H1 (cell line): ENCODE measurements around the gene RINT1. TPM values are rescaled to one million over a fixed set of nuclear protein-coding genes. Genes with fewer than 3 reads are reported as not detected.

Experiments
- CTCF ChIA-PET: fragments of 300-600 bp; sonication (Branson Sonifier 250); formaldehyde crosslinking; loops from one replicate; lab custom pipeline; 2021; ENCODE audit not compliant: partially characterized antibody; lab: Charles Lee
- POLR2A ChIA-PET: fragments of 300-600 bp; sonication (Branson Sonifier 250); formaldehyde crosslinking; loops from one replicate; lab custom pipeline; 2021; ENCODE audit warnings: inconsistent platforms; ENCODE audit not compliant: partially characterized antibody; lab: Charles Lee
- DNase-seq, 2 experiments: peaks; one replicate each; pipeline versions ENCODE4 v3.0.0 to v3.0.0-alpha.2; 2010 to 2022; ENCODE audit warnings: low spot score in 2 of 2, low read depth in 1 of 2, mixed read lengths in 1 of 2
- FAIRE-seq: peaks from 2 replicates; lab custom pipeline; 2011; peaks lifted over from hg19 to GRCh38; lab: Jason Lieb, UNC
- H2AFZ ChIP-seq: 2 replicates; pipeline ENCODE4 v1.8.1; 2012; ENCODE audit warnings: low read length, inconsistent platforms
- H2AK5ac ChIP-seq: 2 replicates; pipeline ENCODE4 v1.6.1; 2013; ENCODE audit warnings: low read depth, low read length
- H2BK120ac ChIP-seq: replicated peaks from 2 replicates; pipeline ENCODE3; 2013; ENCODE audit warnings: low read depth, low read length, inconsistent platforms
- H2BK12ac ChIP-seq: 2 replicates; pipeline ENCODE4 v1.6.1; 2013; ENCODE audit warnings: low read depth, low read length
- H2BK15ac ChIP-seq: 2 replicates; pipeline ENCODE4 v1.6.1; 2013; ENCODE audit warnings: low read length
- H2BK20ac ChIP-seq: 2 replicates; pipeline ENCODE4 v1.6.1; 2013; ENCODE audit warnings: low read length
- H2BK5ac ChIP-seq: 2 replicates; pipeline ENCODE4 v1.6.1; 2013; ENCODE audit warnings: low read depth, low read length
- H3K14ac ChIP-seq: 2 replicates; pipeline ENCODE4 v1.6.1; 2013; ENCODE audit warnings: inconsistent platforms; ENCODE audit not compliant: insufficient read length
- H3K18ac ChIP-seq: 2 replicates; pipeline ENCODE4 v1.6.1; 2013; ENCODE audit warnings: low read length; ENCODE audit errors: extremely low read depth
- H3K23ac ChIP-seq: 2 replicates; pipeline ENCODE4 v1.6.1; 2013; ENCODE audit warnings: inconsistent platforms; ENCODE audit not compliant: insufficient read length
- H3K23me2 ChIP-seq: 2 replicates; pipeline ENCODE4 v1.6.1; 2013; ENCODE audit warnings: low read depth, low read length
- H3K27ac ChIP-seq: 2 replicates; pipeline ENCODE4 v1.6.1; 2011; ENCODE audit warnings: low read depth, low read length, inconsistent platforms
- H3K27me3 ChIP-seq, 4 experiments: replicated peaks in 1 of 4; 1 replicate in 1 of 4; 2 replicates in 3 of 4; pipeline versions ENCODE4 v1.6.1 to v1.8.1; 2011 to 2013; ENCODE audit warnings: low read length in 3 of 4, mild to moderate bottlenecking in 3 of 4, inconsistent platforms in 2 of 4, mixed read lengths in 2 of 4, moderate library complexity in 1 of 4; ENCODE audit not compliant: control insufficient read depth in 3 of 4, insufficient read depth in 3 of 4; ENCODE audit errors: extremely low read depth in 1 of 4
- H3K36me3 ChIP-seq, 4 experiments: 2 replicates each; pipeline versions ENCODE4 v1.6.1 to v1.8.1; 2011 to 2013; ENCODE audit warnings: mild to moderate bottlenecking in 4 of 4, low read length in 3 of 4, moderate library complexity in 2 of 4, control low read depth in 1 of 4, inconsistent platforms in 1 of 4; ENCODE audit not compliant: insufficient read depth in 4 of 4, control insufficient read depth in 2 of 4
- H3K4ac ChIP-seq: replicated peaks from 2 replicates; pipeline ENCODE3; 2013; ENCODE audit warnings: low read length, low read depth, mixed read lengths, inconsistent platforms; ENCODE audit not compliant: insufficient read length
- H3K4me1 ChIP-seq, 4 experiments: replicated peaks in 1 of 4; 1 replicate in 1 of 4; 2 replicates in 3 of 4; pipeline versions ENCODE4 v1.6.1 to v1.8.1; 2011 to 2013; ENCODE audit warnings: low read length in 3 of 4, inconsistent platforms in 2 of 4, mixed read lengths in 1 of 4; ENCODE audit not compliant: insufficient read depth in 4 of 4, control insufficient read depth in 3 of 4
- H3K4me2 ChIP-seq, 2 experiments: 2 replicates each; pipeline versions ENCODE4 v1.6.1 to v1.8.1; 2011 to 2013; ENCODE audit warnings: low read depth in 2 of 2, low read length in 2 of 2, control low read depth in 1 of 2, inconsistent platforms in 1 of 2, mild to moderate bottlenecking in 1 of 2; ENCODE audit not compliant: insufficient read depth in 1 of 2
- H3K4me3 ChIP-seq, 4 experiments: fragments of 200-600, 300-600 bp in 1 of 4; sonication (generic), shearing (Covaris generic), sonication (Bioruptor Twin) in 1 of 4; 2 replicates each; pipeline versions ENCODE4 v1.5.1 to v1.8.1; 2011 to 2016; ENCODE audit warnings: low read length in 4 of 4, low read depth in 3 of 4, control low read depth in 2 of 4, inconsistent platforms in 2 of 4, mild to moderate bottlenecking in 2 of 4, mixed read lengths in 1 of 4, moderate library complexity in 1 of 4; ENCODE audit not compliant: insufficient read depth in 2 of 4; ENCODE audit errors: extremely low read depth in 1 of 4
- H3K56ac ChIP-seq: replicated peaks from 2 replicates; pipeline ENCODE3; 2013; ENCODE audit warnings: low read depth, mild to moderate bottlenecking, mixed read lengths, low read length, inconsistent platforms; ENCODE audit not compliant: insufficient read length
- H3K79me1 ChIP-seq: 2 replicates; pipeline ENCODE4 v1.6.1; 2013; ENCODE audit warnings: low read depth, low read length, control low read depth
- H3K79me2 ChIP-seq, 2 experiments: 2 replicates each; pipeline versions ENCODE4 v1.6.1 to v1.8.1; 2012 to 2013; ENCODE audit warnings: low read length in 2 of 2, mild to moderate bottlenecking in 2 of 2, inconsistent platforms in 1 of 2; ENCODE audit not compliant: insufficient read depth in 2 of 2, control insufficient read depth in 1 of 2
- H3K9ac ChIP-seq, 4 experiments: replicated peaks in 1 of 4; 1 replicate in 1 of 4; 2 replicates in 3 of 4; pipeline versions ENCODE4 v1.6.1 to v1.8.1; 2011 to 2013; ENCODE audit warnings: low read depth in 3 of 4, low read length in 3 of 4, control low read depth in 2 of 4, mild to moderate bottlenecking in 2 of 4, moderate library complexity in 2 of 4, inconsistent platforms in 1 of 4; ENCODE audit errors: extremely low read depth in 1 of 4
- H3K9me3 ChIP-seq, 2 experiments: 2 replicates each; pipeline versions ENCODE4 v1.6.1 to v1.8.1; 2012 to 2013; ENCODE audit warnings: mild to moderate bottlenecking in 2 of 2, moderate library complexity in 2 of 2, control low read depth in 1 of 2, inconsistent platforms in 1 of 2, low read depth in 1 of 2, low read length in 1 of 2, mixed read lengths in 1 of 2; ENCODE audit not compliant: insufficient read depth in 2 of 2
- H4K20me1 ChIP-seq, 2 experiments: replicated peaks in 1 of 2; 2 replicates each; pipeline versions ENCODE3 to v1.8.1; 2011 to 2013; ENCODE audit warnings: inconsistent platforms in 2 of 2, low read length in 2 of 2, mild to moderate bottlenecking in 1 of 2; ENCODE audit not compliant: insufficient read depth in 2 of 2, control insufficient read depth in 1 of 2
- H4K5ac ChIP-seq: 2 replicates; pipeline ENCODE4 v1.6.1; 2013; ENCODE audit warnings: low read length, low read depth, mixed read lengths, inconsistent platforms; ENCODE audit not compliant: insufficient read length
- H4K8ac ChIP-seq: 2 replicates; pipeline ENCODE4 v1.8.0; 2013; ENCODE audit warnings: mild to moderate bottlenecking, moderate library complexity, low read length, inconsistent platforms; ENCODE audit not compliant: insufficient read depth; ENCODE audit errors: extremely low read depth
- H4K91ac ChIP-seq: replicated peaks from 2 replicates; pipeline ENCODE3; 2013; ENCODE audit warnings: low read length, mixed read lengths, inconsistent platforms; ENCODE audit not compliant: insufficient read length
- ATF2 ChIP-seq: IDR thresholded peaks from 2 replicates; pipeline ENCODE4 v1.6.1; 2012; ENCODE audit warnings: low read length, inconsistent platforms
- FOSL1 ChIP-seq: IDR thresholded peaks from 2 replicates; pipeline ENCODE4 v1.6.1; 2011; ENCODE audit warnings: mild to moderate bottlenecking, low read depth, low read length, moderate library complexity; ENCODE audit not compliant: insufficient read depth
- HDAC2 ChIP-seq, 2 experiments: fragments of 300-600 bp in 1 of 2; sonication (generic) in 1 of 2; IDR thresholded peaks; 2 replicates each; pipeline ENCODE4 v1.6.1; 2011 to 2012; ENCODE audit warnings: low read depth in 2 of 2, low read length in 2 of 2, mild to moderate bottlenecking in 2 of 2, moderate library complexity in 2 of 2, borderline replicate concordance in 1 of 2, inconsistent platforms in 1 of 2
- KDM4A ChIP-seq: IDR thresholded peaks from one replicate; pipeline ENCODE4 v1.7.1; 2012; ENCODE audit warnings: low read depth, mild to moderate bottlenecking, moderate library complexity, low read length, inconsistent platforms; ENCODE audit not compliant: severe bottlenecking
- SAP30 ChIP-seq: fragments of 300-600 bp; sonication (generic); IDR thresholded peaks from 2 replicates; pipeline ENCODE4 v1.7.1; 2012; ENCODE audit warnings: low read length, moderate library complexity, mild to moderate bottlenecking, inconsistent platforms; ENCODE audit not compliant: insufficient read depth, insufficient replicate concordance
- SP1 ChIP-seq: IDR thresholded peaks from 2 replicates; pipeline ENCODE4 v1.6.1; 2011; ENCODE audit warnings: low read depth, low read length
- SRF ChIP-seq: IDR thresholded peaks from 2 replicates; pipeline ENCODE4 v1.6.1; 2011; ENCODE audit warnings: mild to moderate bottlenecking, low read depth, low read length, moderate library complexity
- TEAD4 ChIP-seq: IDR thresholded peaks from 2 replicates; pipeline ENCODE4 v1.6.1; 2012; ENCODE audit warnings: low read depth, low read length, inconsistent platforms, mixed read lengths
- USF2 ChIP-seq: IDR thresholded peaks from 2 replicates; pipeline ENCODE4 v1.6.1; 2011; ENCODE audit warnings: low read length, improper control_type of control experiment
- YY1 ChIP-seq: IDR thresholded peaks from 2 replicates; pipeline ENCODE4 v1.6.1; 2011; ENCODE audit warnings: low read depth, mild to moderate bottlenecking, low read length
- WGBS, 2 experiments: shearing (Covaris generic) in 1 of 2; methylation state at CpG; one replicate each; pipeline versions ENCODE4 v1.1.6 to v1.1.7; 2013 to 2015; ENCODE audit warnings: low lambda C conversion rate in 2 of 2, mixed read lengths in 2 of 2, inconsistent platforms in 1 of 2, low coverage in 1 of 2, missing lambda C conversion rate in 1 of 2; ENCODE audit not compliant: insufficient replicate concordance in 2 of 2, insufficient coverage in 1 of 2, insufficient read length in 1 of 2; ENCODE audit errors: extremely low coverage in 1 of 2, missing lambda C conversion rate in 1 of 2; 5-methylcytosine and 5-hydroxymethylcytosine counted together
- polyA plus RNA-seq, 7 experiments: library from polyadenylated mRNA; depleted of rRNA in 3 of 7; stranded (reverse) in 5 of 7; unstranded in 2 of 7; fragments of >200 nt in 5 of 7; fragments of 200-250 nt in 2 of 7; gene quantifications; 1 replicate in 5 of 7; 2 replicates in 1 of 7; 4 replicates in 1 of 7; pipeline versions ENCODE4 v1.2.1 to v1.2.3, GENCODE V29; 2011 to 2013; ENCODE audit warnings: missing spikeins in 2 of 7, mixed read lengths in 2 of 7
- total RNA-seq: library from RNA; stranded (reverse); fragmentation: NEBNext Ultra II Directional; extraction: Animal tissue kit (Norgen Biotek cat#: 25700); gene quantifications from 2 replicates; pipeline ENCODE4 v1.2.1, GENCODE V29; 2021
- TF ChIP-seq, protein P1 (sequence below): IDR thresholded peaks from 2 replicates; pipeline ENCODE4 v1.6.1; 2012; ENCODE audit warnings: inconsistent platforms

Gene RINT1
- total and polyA plus RNA-seq, 2 of the 8 experiments (the other 6 are each of a cell fraction or from before 2014, with no cell fraction given) = 7.8 to 21.8 TPM

DNA sequence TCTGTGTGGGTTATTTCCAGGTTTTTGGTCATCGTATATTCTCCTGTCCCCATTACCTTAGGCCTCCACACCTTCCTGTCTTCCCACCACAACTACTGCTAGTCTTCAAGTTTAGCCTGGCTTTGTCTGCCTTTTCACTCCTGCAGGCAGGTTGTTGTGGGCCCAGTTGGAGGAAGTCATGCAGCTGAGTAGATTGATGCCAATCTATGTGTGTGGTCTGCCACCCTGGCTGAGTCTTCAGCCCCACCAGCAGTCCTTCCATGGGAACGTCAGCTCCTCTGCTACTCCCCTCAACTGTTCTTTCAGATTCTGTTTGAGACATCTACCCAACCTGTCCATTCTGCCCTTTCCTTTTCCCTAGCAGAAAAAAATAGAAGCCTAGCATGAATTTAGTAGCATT is 6.3 kb downstream of the RINT1 start:
- ChIA-PET POLR2A (interaction anchor here (0.7 kb wide), 1 partner anchor 29 kb away, joined by 4 read pairs; no protein-coding TSS in a partner anchor), CTCF (no interaction called here)
- Histone ChIP-seq H4K5ac (no peak overlapping the region), H3K4me3 (no peak overlapping the region), H3K79me1 (no peaks in the 10 kb centered on the region), H3K4me1 (no peaks in the 10 kb centered on the region), H3K14ac (no peak overlapping the region), H2BK5ac (no peak overlapping the region), H3K23me2 (no peaks in the 10 kb centered on the region), H2BK120ac (no peak overlapping the region), H3K9ac (no peak overlapping the region), H4K20me1 (no peaks in the 10 kb centered on the region), H3K27ac (no peak overlapping the region), H3K18ac (no peak overlapping the region), H4K91ac (no peak overlapping the region), H4K8ac (no peak overlapping the region), H3K9me3 (no peaks in the 10 kb centered on the region), H2BK15ac (no peak overlapping the region), H3K23ac (no peak overlapping the region), H3K36me3 (peaks cover 2 to 22% (median 12%) of the 10 kb centered on the region in 4 experiments; a peak in 4 of 8 replicates), H3K79me2 (peaks cover 0 to 3% of the 10 kb centered on the region in 2 experiments; a peak in 1 of 4 replicates), H3K4me2 (no peak overlapping the region), H3K27me3 (no peaks in the 10 kb centered on the region), H2AK5ac (no peak overlapping the region), H3K4ac (no peak overlapping the region), H2BK20ac (no peak overlapping the region), H3K56ac (no peak overlapping the region), H2BK12ac (no peak overlapping the region), H2AFZ (no peak overlapping the region)
- peak in 1 of 2 experiments; percentile 20 for DNase-seq
- 84% methylated on average over 2 of the region's 2 CpGs; no CpG with 5 or more reads in 1 of the 2 experiments for WGBS, 2 experiments
- no peak for FAIRE-seq
- TF ChIP-seq YY1 (no peak), SAP30 (no peak), HDAC2 (IDR thresholded peaks at IDR 0.05; ENCODE audit: borderline replicate concordance in 1 of 2, low read depth in 2 of 2, low read length in 2 of 2) (no peak), KDM4A (no peak), SP1 (no peak), SRF (no peak), USF2 (no peak), FOSL1 (no peak), TEAD4 (no peak), ATF2 (no peak)
- TF ChIP-seq, protein P1, sequence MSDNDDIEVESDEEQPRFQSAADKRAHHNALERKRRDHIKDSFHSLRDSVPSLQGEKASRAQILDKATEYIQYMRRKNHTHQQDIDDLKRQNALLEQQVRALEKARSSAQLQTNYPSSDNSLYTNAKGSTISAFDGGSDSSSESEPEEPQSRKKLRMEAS = no peak
